Mesendoderm (in vitro differentiated cells): ENCODE data around the gene TSHZ2.

Experiments used
- DNase-seq: peaks from one replicate; pipeline ENCODE4 v3.0.0; 2013
- H2AK5ac ChIP-seq: 2 replicates; pipeline ENCODE4 v1.6.1; 2013; ENCODE audit warnings: low read length, inconsistent platforms
- H2BK120ac ChIP-seq: 2 replicates; pipeline ENCODE4 v1.6.1; 2013; ENCODE audit warnings: low read depth, mild to moderate bottlenecking, low read length, moderate library complexity, mixed read lengths
- H2BK15ac ChIP-seq: replicated peaks from 2 replicates; pipeline ENCODE4 v1.6.1; 2013; ENCODE audit warnings: low read depth, mild to moderate bottlenecking, moderate library complexity
- H2BK5ac ChIP-seq: 2 replicates; pipeline ENCODE4 v1.6.1; 2013; ENCODE audit warnings: low read length, inconsistent platforms
- H3K18ac ChIP-seq: 2 replicates; pipeline ENCODE4 v1.6.1; 2013; ENCODE audit warnings: mild to moderate bottlenecking, low read length, mixed read lengths
- H3K23ac ChIP-seq: one replicate; pipeline ENCODE4 v1.6.1; 2013; ENCODE audit warnings: low read length
- H3K27ac ChIP-seq: 2 replicates; pipeline ENCODE4 v1.5.1; 2013; ENCODE audit warnings: low read depth, mild to moderate bottlenecking, inconsistent platforms, low read length, moderate library complexity
- H3K27me3 ChIP-seq: 2 replicates; pipeline ENCODE4 v1.6.1; 2013; ENCODE audit warnings: low read length, control low read depth, mild to moderate bottlenecking, inconsistent platforms; ENCODE audit not compliant: insufficient read depth, poor library complexity
- H3K36me3 ChIP-seq: 2 replicates; pipeline ENCODE4 v1.6.1; 2013; ENCODE audit warnings: low read length, inconsistent platforms; ENCODE audit not compliant: control insufficient read depth, insufficient read depth
- H3K4ac ChIP-seq: one replicate; pipeline ENCODE4 v1.6.1; 2013; ENCODE audit warnings: low read depth, mild to moderate bottlenecking, low read length, moderate library complexity
- H3K4me1 ChIP-seq: 2 replicates; pipeline ENCODE4 v1.6.1; 2013; ENCODE audit warnings: low read depth, low read length, inconsistent platforms; ENCODE audit not compliant: control insufficient read depth
- H3K4me2 ChIP-seq: 2 replicates; pipeline ENCODE4 v1.6.1; 2013; ENCODE audit warnings: low read length
- H3K4me3 ChIP-seq: 2 replicates; pipeline ENCODE4 v1.5.1; 2013; ENCODE audit warnings: mild to moderate bottlenecking, low read length
- H3K56ac ChIP-seq: one replicate; pipeline ENCODE4 v1.6.1; 2013; ENCODE audit warnings: low read length
- H3K79me1 ChIP-seq: 2 replicates; pipeline ENCODE4 v1.6.1; 2013; ENCODE audit warnings: low read length, inconsistent platforms
- H3K79me2 ChIP-seq: 2 replicates; pipeline ENCODE4 v1.6.1; 2013; ENCODE audit warnings: mild to moderate bottlenecking, low read length; ENCODE audit not compliant: control insufficient read depth, insufficient read depth
- H3K9ac ChIP-seq: 2 replicates; pipeline ENCODE4 v1.6.1; 2013; ENCODE audit warnings: low read length, inconsistent platforms
- H4K5ac ChIP-seq: one replicate; pipeline ENCODE4 v1.6.1; 2013; ENCODE audit warnings: low read length
- H4K8ac ChIP-seq: one replicate; pipeline ENCODE4 v1.6.1; 2013; ENCODE audit warnings: low read depth, mild to moderate bottlenecking, control low read depth, low read length, moderate library complexity
- WGBS: extraction: QIAGEN DNeasy Blood & Tissue Kit; methylation state at CpG from one replicate; pipeline ENCODE4 v1.1.7; 2013; ENCODE audit warnings: low lambda C conversion rate, missing lambda C conversion rate; ENCODE audit not compliant: insufficient coverage; ENCODE audit errors: extremely low coverage; 5-methylcytosine and 5-hydroxymethylcytosine counted together

The TSHZ2 gene

GRCh38 chr20:53001498-53002301 is 29.5 kb downstream of the TSHZ2 start:
- no CpG with 5 or more reads among the region's 9 CpGs for WGBS
- Histone ChIP-seq H3K27ac (no peak overlapping the region), H3K4ac (no peak overlapping the region)

DNA sequence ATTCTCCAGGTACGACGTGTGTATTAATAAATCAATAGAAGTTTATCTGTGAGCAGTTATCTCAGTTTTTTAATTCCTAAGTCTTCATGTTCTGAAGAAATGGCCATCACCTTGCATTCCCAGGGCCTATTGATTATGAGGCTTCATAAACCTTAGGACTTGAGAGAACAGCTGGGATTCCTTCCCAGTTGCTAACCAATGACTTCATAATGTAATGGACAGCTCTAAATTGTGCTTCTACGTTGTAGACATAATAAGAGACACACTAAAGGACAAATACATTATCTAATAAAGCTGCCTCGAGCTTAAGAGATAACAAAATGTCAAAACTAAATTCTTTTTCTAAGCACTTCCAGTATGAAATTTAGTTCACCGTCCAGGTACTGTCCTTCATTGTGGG is 30.6 kb downstream of the TSHZ2 start:
- Histone ChIP-seq H3K36me3 (no peaks in the 10 kb centered on the region), H3K79me2 (no peaks in the 10 kb centered on the region), H3K4me2 (no peak overlapping the region), H2BK5ac (no peak overlapping the region), H3K9ac (no peak overlapping the region), H2AK5ac (no peak overlapping the region), H3K79me1 (no peaks in the 10 kb centered on the region), H3K56ac (no peak overlapping the region), H4K5ac (no peak overlapping the region), H2BK15ac (no peak overlapping the region), H3K4ac (no peak overlapping the region), H3K18ac (no peak overlapping the region), H3K27me3 (no peaks in the 10 kb centered on the region), H3K23ac (no peak overlapping the region), H4K8ac (no peak overlapping the region), H3K4me1 (no peaks in the 10 kb centered on the region), H3K4me3 (no peak overlapping the region), H2BK120ac (no peak overlapping the region), H3K27ac (no peak overlapping the region)
- no CpG with 5 or more reads among the region's 5 CpGs for WGBS
- no peak for DNase-seq

More at GRCh38 chr20:53001498-53002301, 29.5 kb downstream of the TSHZ2 start:
- H3K4me3 ChIP-seq, result no peak overlapping the region
- no peak overlapping the region for H3K23ac ChIP-seq
- H2AK5ac ChIP-seq, result no peak overlapping the region
- H4K5ac ChIP-seq, result no peak overlapping the region
- H2BK15ac ChIP-seq, result no peak overlapping the region
- no peak for DNase-seq
- no peak overlapping the region for H3K56ac ChIP-seq
- H3K27me3 ChIP-seq, result no peaks in the 10 kb centered on the region
- no peak overlapping the region for H3K9ac ChIP-seq
- no peak overlapping the region for H3K18ac ChIP-seq
- no peaks in the 10 kb centered on the region for H3K36me3 ChIP-seq
- no peak overlapping the region for H2BK120ac ChIP-seq
- H2BK5ac ChIP-seq, result no peak overlapping the region
- H3K4me1 ChIP-seq, result no peaks in the 10 kb centered on the region
- no peak overlapping the region for H4K8ac ChIP-seq
- no peaks in the 10 kb centered on the region for H3K79me2 ChIP-seq
- no peak overlapping the region for H3K4me2 ChIP-seq
- H3K79me1 ChIP-seq, result no peaks in the 10 kb centered on the region

DNA sequence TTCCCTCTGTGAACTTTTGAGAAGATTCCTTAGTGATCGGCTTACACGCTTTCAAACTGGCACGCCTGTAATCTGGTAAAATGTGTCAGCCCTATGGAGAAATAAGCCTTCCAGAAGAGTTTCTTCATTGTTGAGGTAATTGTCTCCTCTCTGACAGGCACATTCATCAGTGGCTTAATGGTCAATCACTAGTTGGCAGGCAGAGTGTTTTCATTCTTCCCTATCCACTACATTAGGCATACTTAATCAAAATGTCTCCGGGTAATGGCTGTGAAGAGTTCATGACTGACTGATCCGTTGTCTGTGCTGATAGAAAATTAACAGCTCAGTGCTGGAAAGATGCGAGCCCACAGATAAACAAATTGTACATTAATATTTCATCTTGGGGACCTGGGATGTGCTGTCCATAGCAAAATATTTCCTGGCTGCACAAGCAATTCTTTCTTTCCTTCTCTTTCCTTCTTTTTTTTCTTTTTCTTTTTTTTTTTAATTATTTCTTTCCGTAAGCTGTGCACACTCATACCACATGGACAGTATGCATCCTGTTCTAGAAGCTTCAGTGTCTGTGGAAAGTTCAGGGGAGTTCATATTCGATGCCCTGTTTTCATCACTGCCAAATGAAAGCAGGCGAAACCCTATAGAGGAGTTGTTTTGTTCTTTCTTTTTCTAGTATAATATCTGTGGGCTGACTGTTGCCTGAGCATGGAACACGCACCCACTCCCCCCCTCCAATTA is 31.4 kb downstream of the TSHZ2 start:
- H2AK5ac ChIP-seq, result no peak overlapping the region
- H3K56ac ChIP-seq, result no peak overlapping the region
- H3K23ac ChIP-seq, result no peak overlapping the region
- no peak overlapping the region for H3K4ac ChIP-seq
- H3K36me3 ChIP-seq, result no peaks in the 10 kb centered on the region
- H2BK120ac ChIP-seq, result no peak overlapping the region
- H4K5ac ChIP-seq, result no peak overlapping the region
- H3K9ac ChIP-seq, result no peak overlapping the region
- no peaks in the 10 kb centered on the region for H3K79me1 ChIP-seq
- H3K27me3 ChIP-seq, result no peaks in the 10 kb centered on the region
- no peak overlapping the region for H3K4me3 ChIP-seq
- no CpG with 5 or more reads among the region's 10 CpGs for WGBS
- no peaks in the 10 kb centered on the region for H3K79me2 ChIP-seq
- H3K4me1 ChIP-seq, result no peaks in the 10 kb centered on the region
- H3K27ac ChIP-seq, result no peak overlapping the region
- no peak overlapping the region for H2BK5ac ChIP-seq
- DNase-seq, result no peak
- H3K4me2 ChIP-seq, result no peak overlapping the region
- no peak overlapping the region for H2BK15ac ChIP-seq
- H4K8ac ChIP-seq, result no peak overlapping the region
- H3K18ac ChIP-seq, result no peak overlapping the region

DNA sequence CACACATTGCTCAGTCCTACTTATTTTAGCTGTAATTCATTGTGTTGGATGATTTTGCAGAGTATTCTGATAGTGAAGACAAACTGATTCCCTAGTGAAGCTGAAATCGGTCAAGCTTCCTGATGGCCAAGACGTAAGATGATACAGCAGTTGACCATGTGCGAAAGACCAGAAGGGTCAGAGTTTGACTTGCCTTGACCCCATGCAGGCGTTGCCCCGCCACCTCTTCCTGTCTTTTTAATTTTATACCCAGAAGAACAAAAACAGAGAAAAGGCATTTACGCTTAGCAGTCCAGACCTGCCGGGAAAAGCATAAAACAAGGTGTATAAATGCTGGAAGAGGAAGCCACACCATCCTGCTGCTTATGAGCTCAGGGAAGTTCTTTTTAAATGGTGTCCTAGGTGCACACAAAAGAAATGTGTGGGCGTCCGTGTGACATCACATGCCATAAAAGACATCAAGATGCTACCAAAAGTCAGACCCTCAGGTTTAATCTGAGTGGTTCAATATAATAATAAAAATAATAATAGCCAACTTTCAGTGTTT is 32.2 kb downstream of the TSHZ2 start:
- Histone ChIP-seq H4K8ac (no peak overlapping the region), H3K4me2 (no peak overlapping the region), H3K79me2 (no peaks in the 10 kb centered on the region), H2BK15ac (no peak overlapping the region), H3K27ac (no peak overlapping the region), H4K5ac (no peak overlapping the region), H3K4me1 (no peaks in the 10 kb centered on the region), H3K27me3 (no peaks in the 10 kb centered on the region), H3K56ac (no peak overlapping the region), H3K4me3 (no peak overlapping the region), H2BK5ac (no peak overlapping the region), H3K18ac (no peak overlapping the region), H3K9ac (no peak overlapping the region), H2AK5ac (no peak overlapping the region), H3K36me3 (no peaks in the 10 kb centered on the region), H3K79me1 (no peaks in the 10 kb centered on the region), H3K23ac (no peak overlapping the region), H2BK120ac (no peak overlapping the region), H3K4ac (no peak overlapping the region)
- no peak for DNase-seq
- WGBS, result no CpG with 5 or more reads among the region's 9 CpGs

- no peak overlapping the region for H3K56ac ChIP-seq
- no peak overlapping the region for H2BK5ac ChIP-seq
- no peaks in the 10 kb centered on the region for H3K27me3 ChIP-seq
- no peak overlapping the region for H3K27ac ChIP-seq
- no peaks in the 10 kb centered on the region for H3K79me1 ChIP-seq
- H3K4me3 ChIP-seq, result no peak overlapping the region
- DNase-seq, result no peak
- no peak overlapping the region for H3K4me2 ChIP-seq
- H4K5ac ChIP-seq, result no peak overlapping the region
- H4K8ac ChIP-seq, result no peak overlapping the region
- no peak overlapping the region for H2BK120ac ChIP-seq
- H3K4me1 ChIP-seq, result no peaks in the 10 kb centered on the region
- H2BK15ac ChIP-seq, result no peak overlapping the region
- WGBS, result no CpG with 5 or more reads among the region's 5 CpGs
- H3K18ac ChIP-seq, result no peak overlapping the region
- H3K79me2 ChIP-seq, result no peaks in the 10 kb centered on the region
- no peak overlapping the region for H2AK5ac ChIP-seq
- H3K36me3 ChIP-seq, result no peaks in the 10 kb centered on the region
- H3K23ac ChIP-seq, result no peak overlapping the region
- no peak overlapping the region for H3K9ac ChIP-seq
- H3K4ac ChIP-seq, result no peak overlapping the region
Measured at GRCh38 chr20:53009979-53010735, 38.0 kb downstream of the TSHZ2 start.
